Measurements from ENCODE around the gene ANKRD35. TPM values are rescaled to one million over a fixed set of nuclear protein-coding genes. Genes with fewer than 3 reads are reported as not detected.
A peak's percentile ranks its signal among the peaks of the same experiment; 100 is the strongest.

ANKRD35 gene
- total RNA-seq, 1 donor, result 1.4 TPM

- Histone ChIP-seq H3K9me3 (ENCODE audit: low read depth, low read length) (no peaks in the 10 kb centered on the region), H3K36me3 (ENCODE audit: insufficient read depth, low read length) (no peaks in the 10 kb centered on the region), H3K4me1 (ENCODE audit: insufficient read depth, low read length) (peaks cover 28% of the 10 kb centered on the region), H3K79me2 (ENCODE audit: insufficient read depth, low read length) (no peaks in the 10 kb centered on the region), H3K27me3 (ENCODE audit: insufficient read depth, low read length) (no peaks in the 10 kb centered on the region), H3K27ac (ENCODE audit: low read depth, low read length) (peak overlapping the region; percentile 93), H2AFZ (ENCODE audit: low read length) (peak overlapping the region; percentile 64), H3K4me2 (ENCODE audit: insufficient read depth, low read length) (peak overlapping the region; percentile 85), H3K4me3 (ENCODE audit: insufficient read depth, low read length) (peak overlapping the region; percentile 46), H4K20me1 (ENCODE audit: insufficient read depth, low read length) (no peaks in the 10 kb centered on the region)
- peak; percentile 97 for DNase-seq (ENCODE audit: insufficient read length, low spot score, missing footprints)
- TF ChIP-seq CTCF (IDR thresholded peaks at IDR 0.05; ENCODE audit: extremely low read depth, low read depth, low read length), result peak; percentile 99
These were observed 6.2 kb upstream of the ANKRD35 start for GRCh38 chr1:145891587-145892485.

- Histone ChIP-seq H3K4me3 (ENCODE audit: insufficient read depth, low read length) (peak overlapping the region; percentile 40), H4K20me1 (ENCODE audit: insufficient read depth, low read length) (no peaks in the 10 kb centered on the region), H3K79me2 (ENCODE audit: insufficient read depth, low read length) (no peaks in the 10 kb centered on the region), H3K4me2 (ENCODE audit: insufficient read depth, low read length) (peak overlapping the region; percentile 85), H3K4me1 (ENCODE audit: insufficient read depth, low read length) (peaks cover 30% of the 10 kb centered on the region), H2AFZ (ENCODE audit: low read length) (peak overlapping the region; percentile 64), H3K27ac (ENCODE audit: low read depth, low read length) (peak overlapping the region; percentile 93), H3K27me3 (ENCODE audit: insufficient read depth, low read length) (no peaks in the 10 kb centered on the region), H3K9me3 (ENCODE audit: low read depth, low read length) (no peaks in the 10 kb centered on the region), H3K36me3 (ENCODE audit: insufficient read depth, low read length) (no peaks in the 10 kb centered on the region)
- no peak for TF ChIP-seq CTCF (IDR thresholded peaks at IDR 0.05; ENCODE audit: extremely low read depth, low read depth, low read length)
- no peak for DNase-seq (ENCODE audit: insufficient read length, low spot score, missing footprints)
These were observed 5.5 kb upstream of the ANKRD35 start for GRCh38 chr1:145891143-145891542.

GRCh38 chr1:145889722-145890121 lies 4.1 kb upstream of the ANKRD35 start:
- DNase-seq (ENCODE audit: insufficient read length, low spot score, missing footprints), result no peak
- no peak overlapping the region for H3K4me3 ChIP-seq (ENCODE audit: insufficient read depth, low read length)
- H3K4me1 ChIP-seq (ENCODE audit: insufficient read depth, low read length), result peaks cover 39% of the 10 kb centered on the region
- H3K79me2 ChIP-seq (ENCODE audit: insufficient read depth, low read length), result no peaks in the 10 kb centered on the region
- H3K27ac ChIP-seq (ENCODE audit: low read depth, low read length), result no peak overlapping the region
- no peak overlapping the region for H2AFZ ChIP-seq (ENCODE audit: low read length)
- no peaks in the 10 kb centered on the region for H3K27me3 ChIP-seq (ENCODE audit: insufficient read depth, low read length)
- no peak overlapping the region for H3K4me2 ChIP-seq (ENCODE audit: insufficient read depth, low read length)
- no peaks in the 10 kb centered on the region for H3K36me3 ChIP-seq (ENCODE audit: insufficient read depth, low read length)
- TF ChIP-seq CTCF (IDR thresholded peaks at IDR 0.05; ENCODE audit: extremely low read depth, low read depth, low read length), result no peak
- H3K9me3 ChIP-seq (ENCODE audit: low read depth, low read length), result no peaks in the 10 kb centered on the region
- no peaks in the 10 kb centered on the region for H4K20me1 ChIP-seq (ENCODE audit: insufficient read depth, low read length)

- Histone ChIP-seq H3K4me1 (ENCODE audit: insufficient read depth, low read length) (peaks cover 40% of the 10 kb centered on the region), H4K20me1 (ENCODE audit: insufficient read depth, low read length) (no peaks in the 10 kb centered on the region), H3K36me3 (ENCODE audit: insufficient read depth, low read length) (no peaks in the 10 kb centered on the region), H2AFZ (ENCODE audit: low read length) (no peak overlapping the region), H3K27ac (ENCODE audit: low read depth, low read length) (no peak overlapping the region), H3K27me3 (ENCODE audit: insufficient read depth, low read length) (no peaks in the 10 kb centered on the region), H3K9me3 (ENCODE audit: low read depth, low read length) (no peaks in the 10 kb centered on the region), H3K4me2 (ENCODE audit: insufficient read depth, low read length) (no peak overlapping the region), H3K4me3 (ENCODE audit: insufficient read depth, low read length) (no peak overlapping the region), H3K79me2 (ENCODE audit: insufficient read depth, low read length) (no peaks in the 10 kb centered on the region)
- DNase-seq (ENCODE audit: insufficient read length, low spot score, missing footprints), result no peak
- TF ChIP-seq CTCF (IDR thresholded peaks at IDR 0.05; ENCODE audit: extremely low read depth, low read depth, low read length), result no peak
These were observed 2.0 kb upstream of the ANKRD35 start for GRCh38 chr1:145887631-145888030.

Measured in osteoblast (primary cell).